Activated naive CD4-positive, alpha-beta T cell treated with anti-CD3 and anti-CD28 coated beads, Interleukin-2, amount 10 ng/mL, durations not matched to agents 7 days and 5 days (primary cell): Measurements from ENCODE around the gene C6orf89.
"Not testable (repeated sequence)": the region's sequence is repeated elsewhere in the genome, so short reads cannot be mapped to it uniquely, and the experiment has no call there.

Experiments used
- CTCF ChIA-PET: fragments of 350-600 bp; sonication (Branson Sonifier 250); formaldehyde crosslinking; loops from one replicate; lab custom pipeline; 2021; ENCODE audit warnings: antibody characterized with exemption; lab: Charles Lee
- DNase-seq: peaks from one replicate; pipeline ENCODE4 v3.0.0-alpha.2; 2020
- H3K27ac Mint-ChIP-seq: one replicate; pipeline ENCODE4 v1.8.0; 2021; ENCODE audit warnings: mild to moderate bottlenecking, moderate library complexity, mixed read lengths
- H3K27me3 Mint-ChIP-seq: one replicate; pipeline ENCODE4 v1.8.0; 2021; ENCODE audit warnings: mild to moderate bottlenecking, mixed read lengths
- H3K36me3 Mint-ChIP-seq: one replicate; pipeline ENCODE4 v1.8.0; 2021; ENCODE audit warnings: mixed read lengths
- H3K4me1 Mint-ChIP-seq: one replicate; pipeline ENCODE4 v1.8.0; 2021; ENCODE audit warnings: mixed read lengths
- H3K4me3 Mint-ChIP-seq: one replicate; pipeline ENCODE4 v1.8.0; 2021; ENCODE audit warnings: mild to moderate bottlenecking, moderate library complexity, mixed read lengths
- H3K9me3 Mint-ChIP-seq: one replicate; pipeline ENCODE4 v1.8.0; 2021; ENCODE audit warnings: mixed read lengths

Gene C6orf89

GRCh38 chr6:36927691-36928546 is 42.2 kb downstream of the C6orf89 start:
- no peak overlapping the region for H3K27ac Mint-ChIP-seq
- CTCF ChIA-PET = interaction anchor here (0.8 kb wide), 1 partner anchor 90 kb away, joined by 3 read pairs; no protein-coding TSS in a partner anchor
- H3K4me1 Mint-ChIP-seq = peaks cover 29% of the 10 kb centered on the region
- no peak for DNase-seq
- no peak overlapping the region for H3K4me3 Mint-ChIP-seq
- H3K27me3 Mint-ChIP-seq = peaks cover 3% of the 10 kb centered on the region
- no peaks in the 10 kb centered on the region for H3K9me3 Mint-ChIP-seq
- H3K36me3 Mint-ChIP-seq = peaks cover 22% of the 10 kb centered on the region

GRCh38 chr6:36928547-36928918 is 42.8 kb downstream of the C6orf89 start:
- H3K4me1 Mint-ChIP-seq = peaks cover 26% of the 10 kb centered on the region
- no peaks in the 10 kb centered on the region for H3K9me3 Mint-ChIP-seq
- no peak overlapping the region for H3K4me3 Mint-ChIP-seq
- no peak overlapping the region for H3K27ac Mint-ChIP-seq
- DNase-seq = no peak
- CTCF ChIA-PET = no interaction called here
- H3K36me3 Mint-ChIP-seq = peaks cover 21% of the 10 kb centered on the region
- peaks cover 3% of the 10 kb centered on the region for H3K27me3 Mint-ChIP-seq

GRCh38 chr6:36929152-36929551 is 43.4 kb downstream of the C6orf89 start:
- CTCF ChIA-PET = no interaction called here
- H3K4me3 Mint-ChIP-seq = no peak overlapping the region
- H3K9me3 Mint-ChIP-seq = no peaks in the 10 kb centered on the region
- peaks cover 3% of the 10 kb centered on the region for H3K27me3 Mint-ChIP-seq
- no peak for DNase-seq
- H3K4me1 Mint-ChIP-seq = peaks cover 24% of the 10 kb centered on the region
- H3K27ac Mint-ChIP-seq = no peak overlapping the region
- peaks cover 18% of the 10 kb centered on the region for H3K36me3 Mint-ChIP-seq

GRCh38 chr6:36929607-36930006 is 43.9 kb downstream of the C6orf89 start:
- Mint-ChIP-seq H3K36me3 (peaks cover 14% of the 10 kb centered on the region), H3K27ac (no peak overlapping the region), H3K4me3 (no peak overlapping the region), H3K4me1 (peaks cover 19% of the 10 kb centered on the region), H3K9me3 (no peaks in the 10 kb centered on the region), H3K27me3 (peaks cover 3% of the 10 kb centered on the region)
- DNase-seq = no peak
- CTCF ChIA-PET = no interaction called here

GRCh38 chr6:36930483-36930882 is 44.7 kb downstream of the C6orf89 start:
- H3K4me3 Mint-ChIP-seq = no peak overlapping the region
- H3K27me3 Mint-ChIP-seq = peaks cover 10% of the 10 kb centered on the region
- CTCF ChIA-PET = no interaction called here
- no peak for DNase-seq
- H3K27ac Mint-ChIP-seq = no peak overlapping the region
- H3K9me3 Mint-ChIP-seq = no peaks in the 10 kb centered on the region
- peaks cover 14% of the 10 kb centered on the region for H3K4me1 Mint-ChIP-seq
- peaks cover 5% of the 10 kb centered on the region for H3K36me3 Mint-ChIP-seq

- Mint-ChIP-seq H3K36me3 (no peaks in the 10 kb centered on the region), H3K9me3 (no peaks in the 10 kb centered on the region), H3K4me3 (no peak overlapping the region), H3K27me3 (peaks cover 31% of the 10 kb centered on the region), H3K4me1 (peaks cover 12% of the 10 kb centered on the region), H3K27ac (no peak overlapping the region)
- CTCF ChIA-PET = interaction anchor here (1.5 kb wide), 1 partner anchor 85 kb away, joined by 4 read pairs; no protein-coding TSS in a partner anchor
- no peak for DNase-seq
Observed at GRCh38 chr6:36933102-36933501, 47.4 kb downstream of the C6orf89 start.

GRCh38 chr6:36933519-36933918 is 47.8 kb downstream of the C6orf89 start:
- H3K4me3 Mint-ChIP-seq = no peak overlapping the region
- H3K27ac Mint-ChIP-seq = no peak overlapping the region
- H3K4me1 Mint-ChIP-seq = peaks cover 12% of the 10 kb centered on the region
- no peak for DNase-seq
- H3K36me3 Mint-ChIP-seq = no peaks in the 10 kb centered on the region
- peaks cover 32% of the 10 kb centered on the region for H3K27me3 Mint-ChIP-seq
- no peaks in the 10 kb centered on the region for H3K9me3 Mint-ChIP-seq
- CTCF ChIA-PET = interaction anchor here (1.5 kb wide), 1 partner anchor 85 kb away, joined by 4 read pairs; no protein-coding TSS in a partner anchor

- Mint-ChIP-seq H3K9me3 (no peaks in the 10 kb centered on the region), H3K27ac (no peak overlapping the region), H3K27me3 (peaks cover 43% of the 10 kb centered on the region), H3K4me1 (peaks cover 12% of the 10 kb centered on the region), H3K36me3 (no peaks in the 10 kb centered on the region), H3K4me3 (no peak overlapping the region)
- CTCF ChIA-PET = no interaction called here
- no peak for DNase-seq
Observed at GRCh38 chr6:36934901-36935300, 49.1 kb downstream of the C6orf89 start.

GRCh38 chr6:36936824-36937223 is 51.1 kb downstream of the C6orf89 start:
- no peak overlapping the region for H3K4me3 Mint-ChIP-seq
- peaks cover 12% of the 10 kb centered on the region for H3K4me1 Mint-ChIP-seq
- no peaks in the 10 kb centered on the region for H3K9me3 Mint-ChIP-seq
- H3K27ac Mint-ChIP-seq = no peak overlapping the region
- DNase-seq = no peak
- no peaks in the 10 kb centered on the region for H3K36me3 Mint-ChIP-seq
- CTCF ChIA-PET = interaction anchor here (1.3 to 1.7 kb wide), 2 partner anchors 13 to 51 kb away, joined by 3 to 4 read pairs; partner anchors contain the start of gene C6orf89
- H3K27me3 Mint-ChIP-seq = peaks cover 56% of the 10 kb centered on the region

- no peak overlapping the region for H3K27ac Mint-ChIP-seq
- CTCF ChIA-PET = no interaction called here
- no peak for DNase-seq
- no peak overlapping the region for H3K4me3 Mint-ChIP-seq
- H3K4me1 Mint-ChIP-seq = peaks cover 12% of the 10 kb centered on the region
- peaks cover 63% of the 10 kb centered on the region for H3K27me3 Mint-ChIP-seq
- H3K36me3 Mint-ChIP-seq = no peaks in the 10 kb centered on the region
- no peaks in the 10 kb centered on the region for H3K9me3 Mint-ChIP-seq
Observed at GRCh38 chr6:36937896-36938295, 52.1 kb downstream of the C6orf89 start.

- CTCF ChIA-PET = no interaction called here
- H3K36me3 Mint-ChIP-seq = no peaks in the 10 kb centered on the region
- H3K27ac Mint-ChIP-seq = no peak overlapping the region
- no peak overlapping the region for H3K4me3 Mint-ChIP-seq
- no peaks in the 10 kb centered on the region for H3K9me3 Mint-ChIP-seq
- peaks cover 67% of the 10 kb centered on the region for H3K27me3 Mint-ChIP-seq
- H3K4me1 Mint-ChIP-seq = peaks cover 12% of the 10 kb centered on the region
- no peak for DNase-seq
Observed at GRCh38 chr6:36938536-36938935, 52.8 kb downstream of the C6orf89 start.

GRCh38 chr6:36939005-36939404 is 53.3 kb downstream of the C6orf89 start:
- H3K9me3 Mint-ChIP-seq, H3K4me1 Mint-ChIP-seq, H3K36me3 Mint-ChIP-seq, H3K27ac Mint-ChIP-seq, DNase-seq, CTCF ChIA-PET, H3K4me3 Mint-ChIP-seq: not testable (repeated sequence)
- peaks cover 72% of the 10 kb centered on the region for H3K27me3 Mint-ChIP-seq

- no peaks in the 10 kb centered on the region for H3K36me3 Mint-ChIP-seq
- H3K27me3 Mint-ChIP-seq = peaks cover 78% of the 10 kb centered on the region
- no peak overlapping the region for H3K4me3 Mint-ChIP-seq
- CTCF ChIA-PET = no interaction called here
- no peak overlapping the region for H3K27ac Mint-ChIP-seq
- DNase-seq = no peak
- peaks cover 7% of the 10 kb centered on the region for H3K4me1 Mint-ChIP-seq
- H3K9me3 Mint-ChIP-seq = no peaks in the 10 kb centered on the region
Observed at GRCh38 chr6:36940027-36940426, 54.3 kb downstream of the C6orf89 start.

- H3K9me3 Mint-ChIP-seq, DNase-seq, H3K36me3 Mint-ChIP-seq, H3K4me3 Mint-ChIP-seq, CTCF ChIA-PET, H3K27ac Mint-ChIP-seq, H3K4me1 Mint-ChIP-seq: not testable (repeated sequence)
- H3K27me3 Mint-ChIP-seq = peaks cover 73% of the 10 kb centered on the region
Observed at GRCh38 chr6:36941561-36941960, 55.8 kb downstream of the C6orf89 start.

GRCh38 chr6:36942329-36942728 is 56.6 kb downstream of the C6orf89 start:
- H3K9me3 Mint-ChIP-seq, H3K27ac Mint-ChIP-seq, CTCF ChIA-PET, H3K36me3 Mint-ChIP-seq, DNase-seq, H3K4me3 Mint-ChIP-seq, H3K4me1 Mint-ChIP-seq: not testable (repeated sequence)
- H3K27me3 Mint-ChIP-seq = peaks cover 67% of the 10 kb centered on the region
